GM12874 (cell line): ENCODE measurements around the gene CMTM4.

Experiments
- TF ChIP-seq, protein P1 (sequence below): IDR thresholded peaks from 2 replicates; pipeline ENCODE4 v1.5.1; 2011; ENCODE audit warnings: low read depth, mild to moderate bottlenecking, control low read depth, low read length, moderate library complexity; ENCODE audit not compliant: insufficient read depth

The CMTM4 gene

DNA sequence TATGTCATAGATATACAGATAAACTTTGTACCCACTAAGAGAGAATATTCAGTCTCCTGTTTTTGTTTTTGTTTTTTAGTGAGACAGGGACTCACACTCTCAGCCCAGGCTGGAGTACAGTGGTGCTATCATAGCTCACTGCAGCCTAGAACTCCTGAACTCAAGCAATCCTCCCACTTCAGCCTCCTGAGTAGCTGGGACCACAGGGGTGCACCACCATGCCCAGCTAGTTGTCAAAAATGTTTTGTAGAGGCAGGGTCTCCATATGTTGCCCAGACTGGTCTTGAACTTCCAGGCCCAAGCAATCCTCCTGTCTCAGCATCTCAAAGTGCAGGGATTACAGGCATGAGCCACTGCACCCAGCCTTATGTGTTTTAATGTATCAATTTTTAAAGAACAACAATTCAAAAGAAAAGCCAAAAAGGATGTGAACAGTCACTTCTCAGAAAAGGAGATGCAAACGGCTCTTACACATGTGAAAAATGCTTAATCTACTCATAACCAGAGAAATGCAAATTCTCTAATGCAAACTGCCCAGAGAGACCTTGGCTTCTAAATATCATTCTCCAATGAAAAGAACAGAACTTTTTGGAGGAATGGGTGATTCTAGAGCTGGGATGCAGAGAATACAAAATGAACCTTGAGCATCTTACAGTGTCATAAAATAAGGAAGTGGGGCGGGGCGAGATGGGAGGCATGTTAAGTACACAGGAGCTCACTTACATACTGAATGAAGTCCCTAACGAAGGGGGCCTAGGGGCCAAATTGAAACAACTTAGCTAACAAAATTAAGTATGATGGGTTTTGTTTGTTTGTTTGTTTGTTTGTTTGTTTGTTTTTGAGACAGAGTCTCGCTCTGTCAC is 99.3 kb downstream of the CMTM4 start:
- TF ChIP-seq, protein P1, sequence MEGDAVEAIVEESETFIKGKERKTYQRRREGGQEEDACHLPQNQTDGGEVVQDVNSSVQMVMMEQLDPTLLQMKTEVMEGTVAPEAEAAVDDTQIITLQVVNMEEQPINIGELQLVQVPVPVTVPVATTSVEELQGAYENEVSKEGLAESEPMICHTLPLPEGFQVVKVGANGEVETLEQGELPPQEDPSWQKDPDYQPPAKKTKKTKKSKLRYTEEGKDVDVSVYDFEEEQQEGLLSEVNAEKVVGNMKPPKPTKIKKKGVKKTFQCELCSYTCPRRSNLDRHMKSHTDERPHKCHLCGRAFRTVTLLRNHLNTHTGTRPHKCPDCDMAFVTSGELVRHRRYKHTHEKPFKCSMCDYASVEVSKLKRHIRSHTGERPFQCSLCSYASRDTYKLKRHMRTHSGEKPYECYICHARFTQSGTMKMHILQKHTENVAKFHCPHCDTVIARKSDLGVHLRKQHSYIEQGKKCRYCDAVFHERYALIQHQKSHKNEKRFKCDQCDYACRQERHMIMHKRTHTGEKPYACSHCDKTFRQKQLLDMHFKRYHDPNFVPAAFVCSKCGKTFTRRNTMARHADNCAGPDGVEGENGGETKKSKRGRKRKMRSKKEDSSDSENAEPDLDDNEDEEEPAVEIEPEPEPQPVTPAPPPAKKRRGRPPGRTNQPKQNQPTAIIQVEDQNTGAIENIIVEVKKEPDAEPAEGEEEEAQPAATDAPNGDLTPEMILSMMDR: no peak

- TF ChIP-seq, protein P1: no peak
These were observed 101.8 kb downstream of the CMTM4 start for GRCh38 chr16:66594739-66595138.

- TF ChIP-seq, protein P1: no peak
These were observed 103.7 kb downstream of the CMTM4 start for GRCh38 chr16:66592814-66593213.

GRCh38 chr16:66592241-66592640 is 104.3 kb downstream of the CMTM4 start:
- TF ChIP-seq, protein P1: no peak

DNA sequence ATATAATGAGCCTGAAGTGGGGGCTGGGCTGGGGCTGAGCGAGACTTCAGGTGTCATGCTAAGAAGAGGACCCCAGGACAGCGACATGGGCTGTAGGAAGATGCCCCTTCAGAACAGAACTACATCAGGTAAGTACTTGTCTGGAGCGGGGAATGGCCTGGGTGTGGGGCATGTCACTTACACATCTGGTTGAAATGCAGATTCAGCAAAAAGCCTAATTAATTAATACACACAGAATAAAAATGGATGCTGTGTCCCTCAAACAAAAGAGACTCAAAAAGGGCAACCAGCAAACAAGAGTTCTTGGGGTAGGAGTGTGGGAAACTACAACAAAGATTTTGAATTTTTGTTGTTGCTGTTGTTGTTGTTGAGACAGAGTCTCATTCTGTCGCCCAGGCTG is 105.5 kb downstream of the CMTM4 start:
- TF ChIP-seq, protein P1: no peak

DNA sequence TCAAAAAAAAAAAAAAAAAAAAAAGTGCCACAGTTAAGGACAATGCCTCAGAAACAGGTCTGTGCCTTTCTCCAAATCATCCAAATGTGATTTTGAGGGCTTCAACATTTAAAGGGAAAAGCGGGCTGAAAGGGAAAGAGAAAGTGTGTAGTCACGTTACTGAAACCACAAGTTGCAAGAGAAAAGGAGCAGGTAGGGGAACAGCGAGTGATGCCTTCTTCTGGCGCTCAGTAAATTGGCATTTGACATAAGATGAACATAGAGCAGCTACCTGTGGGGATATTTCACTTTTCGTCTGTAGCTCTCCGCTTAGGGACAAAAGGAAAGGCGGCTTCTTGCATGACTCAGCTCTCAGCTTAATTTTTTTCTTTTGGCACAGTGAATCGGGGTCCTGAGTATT is 106.2 kb downstream of the CMTM4 start:
- TF ChIP-seq, protein P1: no peak

DNA sequence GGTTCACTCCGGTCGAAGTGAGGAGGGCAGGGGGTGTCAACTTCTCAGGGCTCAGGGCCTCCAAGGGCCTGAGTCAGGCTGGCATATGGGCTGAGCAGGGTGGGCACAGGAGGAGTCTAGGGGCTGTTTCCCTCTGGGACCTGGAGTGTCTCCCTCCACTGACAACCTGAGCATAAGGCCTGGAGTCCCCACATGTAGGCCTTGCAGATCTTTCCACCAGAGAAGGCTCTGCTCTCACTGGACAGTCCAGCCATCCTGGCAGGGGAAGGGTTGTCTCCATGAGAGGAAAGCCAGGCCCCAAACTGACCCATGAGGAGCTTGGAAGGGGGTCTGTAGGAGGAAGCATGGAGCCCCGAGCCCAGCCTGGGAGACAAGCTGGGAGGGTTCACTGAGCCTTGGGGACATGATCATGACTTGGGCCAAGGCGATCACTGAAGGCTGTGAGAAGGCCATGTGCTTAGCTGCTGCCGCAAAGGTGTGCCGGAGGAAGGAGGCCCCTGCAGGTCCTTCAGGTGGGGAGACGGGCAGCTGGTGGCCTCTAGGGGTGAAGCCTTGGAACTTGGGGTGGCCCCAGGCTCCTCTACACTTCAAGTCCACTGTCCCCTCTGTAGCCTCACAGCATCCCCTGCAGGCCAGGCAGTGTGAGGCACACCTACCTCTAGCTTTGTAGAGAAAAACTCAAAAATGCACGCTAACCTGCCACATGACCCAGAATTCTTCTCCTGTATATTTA is 107.4 kb downstream of the CMTM4 start:
- TF ChIP-seq, protein P1: peak; percentile 96
